SH-SY5Y (cell line): ENCODE results near the gene HMX2.

Source experiments
- GATA2 ChIP-seq: IDR thresholded peaks from 2 replicates; pipeline ENCODE4 v1.6.1; 2011; ENCODE audit warnings: mild to moderate bottlenecking, low read depth, low read length
- GATA3 ChIP-seq: IDR thresholded peaks from 2 replicates; pipeline ENCODE4 v1.6.1; 2011; ENCODE audit warnings: low read depth, mild to moderate bottlenecking, low read length, moderate library complexity

- no peak for TF ChIP-seq GATA2
- no peak for TF ChIP-seq GATA3
These were observed 13.5 kb upstream of the HMX2 start for GRCh38 chr10:123134343-123134914.
